IPS-11a (cell line): Measurements from ENCODE around the gene SNX27.
"Not testable (repeated sequence)": the region's sequence is repeated elsewhere in the genome, so short reads cannot be mapped to it uniquely, and the experiment has no call there.

ENCODE experiments used
- H3K4me3 ChIP-seq: one replicate; pipeline ENCODE4 v1.5.1; 2013; ENCODE audit warnings: low read depth, low read length, control low read depth

SNX27 gene

DNA sequence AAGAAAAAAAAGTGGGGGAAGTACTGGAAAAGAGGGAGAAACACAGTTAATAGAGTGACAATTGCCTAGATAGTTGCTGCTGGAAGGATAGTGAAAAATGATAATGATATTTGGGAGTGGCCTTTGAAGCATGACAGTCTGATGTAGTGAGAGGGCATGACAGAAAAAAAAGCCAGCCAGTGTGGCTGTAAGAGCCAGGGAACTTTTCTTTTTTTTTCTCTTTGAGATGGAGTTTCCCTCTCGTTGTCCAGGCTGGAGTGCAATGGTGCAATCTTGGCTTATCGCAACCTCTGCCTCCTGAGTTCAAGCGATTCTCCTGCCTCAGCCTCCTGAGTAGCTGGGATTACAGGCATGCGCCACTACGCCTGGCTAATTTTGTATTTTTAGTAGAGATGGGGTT is 9.3 kb upstream of the SNX27 start:
- H3K4me3 ChIP-seq = not testable (repeated sequence)

DNA sequence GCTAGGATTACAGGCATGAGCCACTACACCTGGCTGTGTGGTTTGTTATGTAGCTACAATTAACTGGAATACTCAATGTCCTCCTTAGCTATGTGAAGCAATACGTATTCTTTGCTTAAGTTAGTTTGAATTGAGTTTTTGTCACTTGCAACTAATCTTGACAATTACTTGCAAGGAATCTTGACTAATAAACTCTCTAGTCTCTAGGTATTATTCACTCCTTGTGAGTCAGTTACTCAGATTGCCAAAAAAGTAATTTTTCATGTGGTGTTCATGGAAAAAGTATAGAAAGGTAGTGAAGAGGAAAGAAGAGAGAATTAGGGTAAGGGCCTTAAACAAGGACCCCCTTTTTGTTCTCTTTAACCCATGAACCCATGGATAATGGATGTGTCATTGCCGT is 7.6 kb upstream of the SNX27 start:
- no peak overlapping the region for H3K4me3 ChIP-seq

DNA sequence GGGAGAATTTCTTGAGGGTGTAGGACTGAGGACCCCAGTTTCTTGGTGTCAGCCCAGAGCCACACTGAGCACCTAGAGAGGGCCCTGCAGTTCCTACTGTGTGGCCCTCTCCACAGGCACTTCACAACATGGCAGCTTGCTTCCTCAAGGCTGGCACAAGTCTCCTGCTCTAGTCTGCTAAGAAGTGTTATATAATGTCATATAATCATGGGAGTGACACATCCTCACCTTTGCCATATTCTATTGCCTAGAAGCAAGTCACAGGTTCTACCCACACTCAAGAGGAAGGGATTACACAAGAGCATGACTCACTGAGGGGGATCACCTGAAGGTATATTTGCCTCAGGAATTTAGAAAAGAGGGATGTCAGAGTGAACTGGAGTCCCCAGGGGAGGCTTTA is 5.5 kb upstream of the SNX27 start:
- H3K4me3 ChIP-seq = no peak overlapping the region

DNA sequence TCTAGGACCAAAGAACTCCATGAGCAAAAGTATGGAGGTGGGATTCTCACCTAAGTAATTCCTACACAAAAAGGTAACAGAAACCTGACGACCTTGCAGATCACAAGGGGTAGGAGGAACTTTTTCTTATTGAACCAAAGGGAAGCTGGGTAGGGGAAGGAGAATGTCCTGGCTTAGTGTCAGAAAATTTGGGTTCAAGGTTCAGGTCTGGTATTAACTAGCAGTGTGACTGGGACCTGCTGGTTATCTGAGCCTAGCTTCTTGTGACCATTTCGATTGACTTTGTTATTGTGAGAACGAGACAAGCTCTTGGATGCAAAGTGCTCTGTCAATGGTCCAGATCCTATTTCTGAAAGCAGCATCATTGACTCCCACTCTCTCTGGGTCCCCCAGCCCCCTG is 5.0 kb upstream of the SNX27 start:
- no peak overlapping the region for H3K4me3 ChIP-seq

DNA sequence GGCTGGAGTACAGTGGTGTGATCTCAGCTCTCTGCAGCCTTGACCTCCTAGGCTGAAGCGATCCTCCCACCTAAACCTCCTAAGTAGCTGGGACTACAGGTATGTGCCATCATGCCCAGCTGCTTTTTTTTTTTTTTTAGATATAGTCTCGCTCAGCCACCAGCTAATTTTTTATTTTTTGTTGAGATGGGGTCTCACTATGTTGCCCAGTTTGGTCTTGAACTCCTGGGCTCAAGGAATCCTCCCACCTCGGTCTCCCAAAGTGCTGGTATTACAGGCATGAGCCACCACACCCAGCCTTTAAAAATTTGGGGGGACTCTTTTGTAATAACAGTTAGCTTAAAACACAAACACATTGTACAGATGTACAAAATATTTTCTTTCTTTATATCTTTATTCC is 1.7 kb upstream of the SNX27 start:
- no peak overlapping the region for H3K4me3 ChIP-seq

DNA sequence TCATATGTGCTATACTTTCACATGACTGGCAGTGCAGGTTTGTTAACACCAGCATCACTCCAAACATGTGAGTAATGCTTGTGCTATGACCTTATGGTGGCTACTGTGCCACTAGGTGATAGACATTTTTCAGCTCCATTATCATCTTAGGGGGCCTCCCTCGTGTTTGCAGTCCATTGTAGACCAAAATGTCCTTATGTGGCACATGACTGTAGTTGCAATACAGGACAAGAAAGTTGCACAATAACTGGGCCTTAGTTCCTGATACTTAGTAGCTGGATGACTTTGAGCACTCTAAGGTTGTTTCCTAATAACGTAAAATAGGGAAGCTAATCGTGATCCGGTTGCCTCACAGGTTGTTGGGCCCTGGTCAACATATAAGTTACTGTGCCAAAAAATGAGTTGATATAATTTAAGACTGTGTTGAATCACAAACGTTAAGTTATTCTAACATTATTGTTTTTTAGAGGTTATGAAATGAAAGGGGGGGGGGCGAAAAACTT is 511 bp upstream of the SNX27 start:
- H3K4me3 ChIP-seq = no peak overlapping the region

DNA sequence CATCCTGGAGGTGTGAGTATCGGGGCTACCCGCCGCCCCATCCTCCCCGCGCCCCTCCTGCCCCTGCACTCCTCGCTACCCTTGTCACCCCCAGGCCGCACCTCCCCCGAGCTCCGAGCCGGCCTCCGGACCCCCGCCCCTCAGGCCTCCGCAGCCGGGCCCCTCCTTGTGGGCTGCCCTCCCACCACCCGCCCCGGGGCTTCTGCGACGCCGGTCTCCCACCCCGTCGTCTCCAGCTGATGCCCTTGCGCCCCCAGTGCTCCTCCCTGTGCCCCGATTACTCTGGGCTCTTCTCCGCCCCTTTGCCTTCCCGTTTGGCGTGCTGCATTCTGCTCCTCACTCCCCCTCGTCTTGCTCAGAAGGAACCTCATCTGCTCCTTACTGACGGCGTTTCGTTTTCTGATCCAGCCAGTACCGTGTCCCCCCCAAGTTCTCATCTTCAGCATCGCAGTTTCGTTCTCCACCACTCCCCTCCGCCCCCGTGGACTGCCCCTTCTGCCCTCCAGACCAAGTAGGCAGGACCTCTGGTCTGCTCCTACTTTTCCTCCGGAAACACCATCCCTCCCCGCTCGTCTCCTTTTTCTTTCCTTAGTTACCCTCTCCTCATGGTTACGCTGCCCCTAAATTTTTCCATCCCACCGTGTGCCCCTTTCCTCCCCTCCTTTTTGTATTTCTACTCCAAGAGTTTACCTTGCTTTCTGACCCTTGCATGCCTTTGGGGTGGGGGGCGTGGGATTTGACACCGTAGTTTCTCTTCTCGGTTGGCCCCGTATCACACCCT is 841 bp downstream of the SNX27 start:
- peak overlapping the region; percentile 89 for H3K4me3 ChIP-seq

DNA sequence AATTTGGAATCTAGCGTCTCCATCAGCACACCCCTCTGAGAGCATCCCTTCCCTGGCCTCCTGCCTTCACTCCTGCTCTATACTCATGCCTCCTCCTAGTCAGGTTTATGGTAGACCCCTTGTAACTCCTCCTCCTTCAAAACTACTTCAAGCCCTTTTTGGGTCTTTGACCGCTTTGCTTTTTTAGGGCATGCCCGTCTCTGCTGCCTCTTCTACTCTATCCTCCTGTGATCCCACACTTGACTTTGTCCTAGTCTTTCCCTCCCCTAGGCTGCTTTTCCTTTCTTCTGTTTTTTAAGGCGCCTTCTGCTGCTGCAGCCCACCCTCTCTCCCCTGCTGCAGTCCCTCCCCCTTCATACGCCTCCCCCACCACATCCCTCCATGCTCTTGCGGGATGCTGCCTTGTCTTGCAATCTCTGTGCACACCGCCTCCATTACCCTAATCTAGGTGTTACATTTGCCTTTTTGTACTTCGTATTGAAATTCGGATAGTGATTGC is 1.5 kb downstream of the SNX27 start:
- peak overlapping the region; percentile 89 for H3K4me3 ChIP-seq

DNA sequence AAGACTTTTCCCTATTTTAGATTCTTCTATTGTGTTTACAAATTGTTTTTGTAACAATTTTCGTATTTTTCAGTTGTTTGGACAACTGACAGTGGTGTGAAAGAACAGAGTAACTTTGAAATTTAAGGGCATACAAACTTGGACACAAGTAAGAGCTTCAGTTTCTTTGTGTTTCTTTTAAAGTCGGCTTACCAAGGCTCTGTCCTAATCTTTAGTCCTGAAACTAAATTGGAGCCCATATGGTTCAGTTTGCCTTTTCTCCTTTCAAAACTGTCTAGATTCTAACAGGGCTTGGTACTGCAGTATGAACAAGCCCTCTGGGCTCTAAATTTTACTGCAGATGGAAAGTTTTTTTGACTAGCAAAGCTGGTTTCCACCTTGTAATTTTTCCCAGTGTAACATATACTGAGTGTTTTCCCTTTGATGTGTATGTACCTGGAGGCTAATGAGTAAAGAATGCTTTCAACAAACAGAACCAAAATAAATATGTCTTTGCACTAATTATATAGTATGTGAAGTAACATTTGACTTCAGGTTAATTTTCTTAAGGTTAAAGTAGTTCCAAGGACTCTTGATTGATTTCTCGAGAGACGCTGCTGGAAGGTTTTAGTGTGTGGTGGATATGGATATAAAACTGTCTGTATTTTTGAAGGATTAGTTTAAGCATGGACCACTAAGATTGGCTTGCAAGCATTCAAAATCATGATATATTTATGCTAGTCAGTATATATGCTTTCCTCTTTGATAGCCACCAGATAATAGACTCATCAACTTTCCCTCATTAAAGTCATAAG is 4.1 kb downstream of the SNX27 start:
- no peak overlapping the region for H3K4me3 ChIP-seq

DNA sequence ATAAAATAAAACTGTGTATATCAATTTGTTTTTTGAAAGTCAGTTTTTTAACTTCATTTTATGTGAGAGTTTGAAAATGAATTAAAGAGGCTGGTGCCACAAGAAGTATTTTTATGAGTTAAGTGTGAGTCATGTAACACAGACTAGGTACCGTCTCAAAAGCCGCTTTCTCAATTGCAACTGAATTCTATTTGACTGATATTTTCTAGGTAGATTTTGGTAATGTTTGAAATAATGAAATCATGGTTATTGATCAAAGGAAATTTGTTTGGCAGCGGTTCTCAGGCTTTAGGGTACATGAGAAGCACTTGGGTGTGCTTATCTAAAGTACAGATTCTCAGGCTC is 4.6 kb downstream of the SNX27 start:
- H3K4me3 ChIP-seq = no peak overlapping the region

DNA sequence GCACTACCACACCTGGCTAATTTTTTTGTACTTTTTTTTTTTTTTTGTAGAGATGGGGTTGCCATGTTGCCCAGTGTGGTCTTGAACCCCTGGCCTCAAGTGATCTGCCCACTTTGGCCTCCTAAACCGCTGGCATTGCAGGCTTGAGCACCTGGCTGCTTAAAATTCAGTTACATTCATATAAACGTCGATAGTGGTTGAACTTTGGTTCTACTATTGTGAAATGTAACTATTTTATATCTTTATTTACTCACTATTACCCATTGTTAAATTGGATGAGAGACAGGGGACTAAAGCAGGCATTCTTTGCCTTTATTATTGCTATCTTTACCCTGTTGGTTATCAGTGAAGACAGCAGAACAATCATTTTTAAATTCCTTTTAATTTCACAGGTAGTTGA is 6.2 kb downstream of the SNX27 start:
- no peak overlapping the region for H3K4me3 ChIP-seq

DNA sequence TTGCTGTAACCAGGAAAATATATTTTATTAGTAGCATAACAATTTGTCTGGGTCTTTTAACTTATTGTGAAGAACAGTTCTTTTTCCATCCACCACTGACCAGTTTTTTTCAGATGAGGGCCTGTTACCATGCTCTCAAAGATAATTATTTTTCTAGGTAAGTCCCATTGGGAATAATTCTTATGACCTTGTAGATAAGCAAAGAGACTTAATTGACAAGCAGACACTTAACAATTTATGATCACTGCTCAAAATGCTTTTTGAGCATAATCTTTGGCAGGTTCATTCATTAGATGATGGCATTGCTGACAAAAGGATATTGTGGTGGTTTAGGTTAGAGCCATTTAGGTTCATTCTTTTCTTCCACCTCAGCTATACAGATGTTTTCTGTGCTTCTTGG is 6.6 kb downstream of the SNX27 start:
- no peak overlapping the region for H3K4me3 ChIP-seq

DNA sequence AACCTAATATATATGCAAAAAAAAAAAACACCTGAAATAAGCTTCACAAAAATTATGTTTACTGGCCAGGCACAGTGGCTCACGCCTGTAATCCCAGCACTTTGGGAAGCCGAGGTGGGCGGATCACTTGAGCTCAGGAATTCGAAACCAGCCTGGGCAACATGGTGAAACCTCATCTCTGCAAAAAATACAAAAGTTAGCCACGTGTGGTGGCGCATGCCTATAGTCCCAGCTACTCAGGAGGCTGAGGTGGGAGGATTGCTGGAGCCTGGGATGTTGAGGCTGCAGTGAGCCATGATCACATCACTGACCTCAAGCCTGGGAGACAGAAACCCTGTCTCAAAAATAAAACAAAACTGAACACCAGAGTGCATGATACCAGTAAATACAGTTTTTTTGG is 7.1 kb downstream of the SNX27 start:
- H3K4me3 ChIP-seq = not testable (repeated sequence)

DNA sequence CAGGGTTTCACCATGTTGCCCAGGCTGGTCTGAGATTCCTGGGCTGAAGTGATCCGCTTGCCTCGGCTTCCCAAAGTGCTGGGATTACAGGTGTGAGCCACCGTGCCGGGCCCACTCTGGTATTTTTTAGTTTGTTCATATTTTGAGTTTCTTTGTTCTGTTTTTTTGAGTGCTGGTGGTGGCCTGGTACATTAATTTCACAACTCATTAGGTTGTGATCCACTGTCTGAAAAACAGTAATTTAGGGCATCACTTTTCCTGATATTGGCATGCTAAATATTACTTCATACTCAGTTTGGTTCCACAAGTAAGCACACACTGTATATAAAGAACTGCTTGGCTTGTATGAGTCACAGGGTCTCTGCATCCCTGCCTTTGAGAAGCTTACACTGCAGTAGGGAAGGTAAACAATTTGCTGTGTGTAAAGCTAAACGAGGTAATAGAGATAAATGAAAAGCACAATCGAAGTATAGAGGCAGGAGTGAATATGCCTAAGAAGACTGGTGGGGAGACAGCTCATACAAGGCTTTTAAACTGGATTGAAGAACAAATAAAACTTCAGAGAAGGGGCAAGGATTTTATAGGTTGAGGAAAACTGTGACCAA is 7.7 kb downstream of the SNX27 start:
- no peak overlapping the region for H3K4me3 ChIP-seq

DNA sequence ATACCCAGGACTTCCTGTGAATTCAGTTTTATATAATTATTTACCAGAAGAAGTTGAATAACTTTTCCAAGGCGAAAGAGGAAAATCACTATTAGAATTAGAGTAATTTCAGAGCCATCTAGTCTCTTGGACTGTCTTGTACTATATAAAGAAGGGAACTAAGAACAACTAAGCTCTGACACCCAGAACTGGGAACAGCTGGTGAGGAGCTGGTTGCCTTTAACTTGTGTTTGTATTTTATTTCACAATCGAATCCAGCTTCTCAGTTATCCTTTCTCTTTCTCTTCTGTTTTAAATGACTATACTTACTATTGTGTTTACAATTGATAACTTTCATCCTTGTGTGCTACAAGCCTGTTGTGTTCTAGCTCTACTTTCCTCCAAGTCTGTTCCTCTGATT is 8.4 kb downstream of the SNX27 start:
- H3K4me3 ChIP-seq = no peak overlapping the region

DNA sequence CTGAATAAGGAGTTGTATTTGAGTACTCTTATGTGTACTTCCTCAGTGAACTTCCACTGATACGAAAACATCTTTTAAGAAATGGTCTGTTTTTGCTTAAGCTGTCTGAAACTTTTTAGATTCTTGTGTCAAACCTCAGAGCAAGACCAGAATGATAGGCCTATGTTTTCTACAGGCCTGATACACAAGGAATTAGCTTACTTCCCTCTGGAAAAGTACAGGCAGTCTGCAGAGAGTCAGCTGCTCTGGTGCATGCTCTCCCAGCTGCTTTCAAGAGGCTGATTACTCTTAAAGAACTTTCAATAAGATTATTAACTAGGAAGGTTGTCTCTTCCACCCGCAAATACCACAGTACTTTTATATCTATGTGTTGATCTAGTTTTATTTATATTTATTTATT is 9.5 kb downstream of the SNX27 start:
- no peak overlapping the region for H3K4me3 ChIP-seq

DNA sequence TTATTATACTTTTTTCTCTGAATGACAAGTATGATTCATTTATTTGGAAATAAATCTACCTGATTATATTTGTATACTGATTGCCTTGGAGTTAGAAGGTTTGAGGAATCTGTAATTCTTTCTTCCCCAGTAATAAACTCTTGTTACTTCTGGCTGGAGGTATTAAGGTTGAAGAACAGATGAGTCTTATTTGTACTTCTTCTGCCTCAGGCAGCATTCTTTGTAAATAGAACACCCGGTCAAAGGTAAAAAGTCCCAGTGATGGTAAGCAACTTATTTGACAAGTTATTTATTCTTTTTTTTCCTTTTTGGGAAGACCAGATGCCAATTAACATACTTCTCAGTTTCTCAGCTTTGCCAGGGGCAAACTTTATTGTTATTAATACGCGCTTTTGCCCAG is 12.9 kb downstream of the SNX27 start:
- no peak overlapping the region for H3K4me3 ChIP-seq

DNA sequence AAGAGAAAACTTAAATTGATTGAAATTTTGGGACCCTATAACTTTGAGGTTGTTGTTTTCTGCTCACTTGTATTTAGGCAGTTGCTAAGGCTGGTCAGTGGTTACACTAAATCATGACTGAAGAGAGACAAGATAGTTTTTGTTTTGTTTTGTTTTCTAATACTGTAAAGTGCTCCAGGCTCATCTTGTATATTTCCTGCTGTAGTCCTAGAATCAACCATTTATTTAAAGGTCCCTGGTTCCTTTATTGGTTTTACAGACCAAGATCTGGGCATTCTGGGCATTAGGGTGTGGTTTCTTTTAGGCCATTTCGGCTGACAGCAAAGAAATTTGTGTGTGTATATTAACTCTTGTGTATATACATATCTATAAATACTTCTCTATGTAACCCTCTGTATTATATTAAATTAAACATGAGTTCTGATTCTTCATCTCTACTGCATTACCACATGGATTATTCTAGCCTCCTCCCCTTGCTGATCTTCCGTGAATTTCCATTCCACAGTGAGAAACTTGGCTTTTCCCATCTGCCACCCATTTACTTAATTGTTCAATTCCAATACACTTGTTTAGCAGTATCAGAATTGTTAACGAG is 15.0 kb downstream of the SNX27 start:
- H3K4me3 ChIP-seq = no peak overlapping the region

DNA sequence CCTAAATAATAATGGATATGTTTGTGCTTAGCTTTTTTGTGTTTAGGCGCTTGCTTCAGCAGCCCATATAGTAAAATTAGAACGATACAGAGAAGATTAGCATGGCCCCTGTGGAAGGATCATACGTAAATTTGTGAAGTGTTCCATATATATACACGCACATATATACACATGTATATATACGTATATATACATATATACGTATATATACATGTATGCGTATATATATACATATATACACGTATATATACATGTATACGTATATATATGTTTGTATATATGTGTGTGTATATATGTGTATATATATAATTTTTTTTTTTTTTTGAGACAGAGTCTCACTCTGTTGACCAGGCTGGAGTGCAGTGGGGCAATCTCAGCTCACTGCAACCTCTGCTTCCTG is 17.4 kb downstream of the SNX27 start:
- no peak overlapping the region for H3K4me3 ChIP-seq

DNA sequence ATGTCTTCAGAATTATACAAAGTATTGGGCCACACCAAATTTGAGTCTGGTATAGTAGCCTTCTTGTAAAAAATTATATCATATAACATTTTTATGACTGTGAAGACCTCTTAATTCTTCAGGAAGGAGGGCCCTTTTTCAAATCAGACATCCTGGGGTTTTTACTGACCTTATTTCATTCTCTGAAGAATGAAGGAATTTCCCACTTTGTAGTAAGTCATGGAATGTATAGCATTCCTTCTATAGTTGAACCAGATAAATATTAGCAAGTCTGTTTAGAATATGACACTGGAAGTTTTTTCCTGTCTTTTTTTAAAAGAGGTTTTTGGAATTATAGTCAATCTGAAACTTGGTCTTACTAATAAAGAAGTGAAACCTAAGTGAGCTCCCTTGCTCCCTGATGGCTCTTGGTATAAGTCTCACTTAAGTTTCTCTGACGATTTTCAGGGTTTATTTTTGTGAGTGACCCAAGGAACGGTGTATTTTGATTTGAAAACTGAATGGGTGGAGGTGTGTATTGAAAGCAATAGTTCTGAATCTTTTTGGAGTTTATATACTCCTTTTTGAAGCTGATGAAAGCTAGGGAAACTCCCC is 23.7 kb downstream of the SNX27 start:
- no peak overlapping the region for H3K4me3 ChIP-seq
